GM23338 (cell line): ENCODE results near the gene GTF3C1. TPM values are rescaled to one million over a fixed set of nuclear protein-coding genes. Genes with fewer than 3 reads are reported as not detected.

ENCODE experiments used
- ATAC-seq: fragments of 200-7000 bp; cut with Tn5 transposase; 3 replicates; pipeline ENCODE4 v1.9.1; 2020
- DNase-seq: peaks from one replicate; pipeline ENCODE4 v3.0.0-alpha.2; 2015; ENCODE audit warnings: low spot score
- H2AFZ ChIP-seq: fragments of 200-600 bp; sonication (generic); 2 replicates; pipeline ENCODE4 v1.8.0; 2016; ENCODE audit warnings: antibody characterized with exemption, mild to moderate bottlenecking, moderate library complexity
- H3F3A ChIP-seq: fragments of 200-600 bp; sonication (generic); replicated peaks from 2 replicates; pipeline ENCODE4 v1.8.0; 2017; ENCODE audit warnings: antibody characterized with exemption, mixed run types, low read depth
- H3K27ac ChIP-seq: fragments of 200-600 bp; sonication (generic); 2 replicates; pipeline ENCODE4 v1.6.1; 2016; ENCODE audit warnings: low read depth
- H3K27me3 ChIP-seq: fragments of 200-600 bp; sonication (generic); 2 replicates; pipeline ENCODE4 v1.8.0; 2016; ENCODE audit warnings: mild to moderate bottlenecking, mixed run types, moderate library complexity; ENCODE audit not compliant: insufficient read depth
- H3K36me3 ChIP-seq: fragments of 200-600 bp; sonication (generic); 2 replicates; pipeline ENCODE4 v1.8.0; 2016; ENCODE audit warnings: mild to moderate bottlenecking; ENCODE audit not compliant: insufficient read depth
- H3K4me1 ChIP-seq: fragments of 200-600 bp; sonication (generic); 2 replicates; pipeline ENCODE4 v1.8.0; 2016; ENCODE audit warnings: mild to moderate bottlenecking, moderate library complexity; ENCODE audit not compliant: insufficient read depth
- H3K4me2 ChIP-seq: fragments of 200-600 bp; sonication (generic); 2 replicates; pipeline ENCODE4 v1.7.1; 2017; ENCODE audit warnings: mixed run types
- H3K4me3 ChIP-seq: fragments of 200-600 bp; sonication (generic); 2 replicates; pipeline ENCODE4 v1.6.1; 2016; ENCODE audit warnings: mixed run types
- H3K79me2 ChIP-seq: fragments of 200-600 bp; sonication (generic); replicated peaks from 2 replicates; pipeline ENCODE4 v1.8.0; 2017; ENCODE audit warnings: mild to moderate bottlenecking; ENCODE audit not compliant: insufficient read depth
- H3K9me2 ChIP-seq: fragments of 200-600 bp; sonication (generic); 2 replicates; pipeline ENCODE4 v1.8.0; 2017; ENCODE audit not compliant: insufficient read depth
- H4K20me1 ChIP-seq: fragments of 200-600 bp; sonication (generic); replicated peaks from 2 replicates; pipeline ENCODE4 v1.8.0; 2017; ENCODE audit warnings: mild to moderate bottlenecking; ENCODE audit not compliant: insufficient read depth
- H3K27ac Mint-ChIP-seq: 2 replicates; pipeline ENCODE4 v1.8.0; 2020; ENCODE audit warnings: inconsistent platforms, mild to moderate bottlenecking, moderate library complexity, mixed read lengths
- H3K27me3 Mint-ChIP-seq: 3 replicates; pipeline ENCODE4 v1.8.0; 2022; ENCODE audit warnings: low read depth, mild to moderate bottlenecking, moderate library complexity, mixed read lengths, inconsistent platforms; ENCODE audit not compliant: insufficient read depth, poor library complexity
- H3K36me3 Mint-ChIP-seq: 3 replicates; pipeline ENCODE4 v1.8.0; 2021; ENCODE audit warnings: low read depth, mild to moderate bottlenecking, inconsistent platforms, moderate library complexity, mixed read lengths
- H3K4me1 Mint-ChIP-seq: 3 replicates; pipeline ENCODE4 v1.8.0; 2020; ENCODE audit warnings: mild to moderate bottlenecking, inconsistent platforms, mixed read lengths
- H3K4me3 Mint-ChIP-seq: 3 replicates; pipeline ENCODE4 v1.8.0; 2021; ENCODE audit warnings: moderate library complexity, mild to moderate bottlenecking, inconsistent platforms, mixed read lengths
- H3K9me3 Mint-ChIP-seq: 3 replicates; pipeline ENCODE4 v1.8.0; 2020; ENCODE audit warnings: moderate library complexity, mild to moderate bottlenecking, inconsistent platforms, mixed read lengths
- NANOG ChIP-seq: IDR thresholded peaks from 2 replicates; pipeline ENCODE4 v1.6.1; 2016; ENCODE audit warnings: antibody characterized with exemption, borderline replicate concordance
- POLR2AphosphoS5 ChIP-seq: IDR thresholded peaks from 2 replicates; pipeline ENCODE4 v1.6.1; 2016; ENCODE audit warnings: antibody characterized with exemption, low read depth
- REST ChIP-seq: IDR thresholded peaks from one replicate; pipeline ENCODE4 v1.6.1; 2018; ENCODE audit warnings: antibody characterized with exemption; ENCODE audit not compliant: unreplicated experiment
- STAT1 ChIP-seq: IDR thresholded peaks from one replicate; pipeline ENCODE4 v1.6.1; 2016; ENCODE audit warnings: antibody characterized with exemption; ENCODE audit not compliant: unreplicated experiment
- polyA plus RNA-seq: library from polyadenylated mRNA; unstranded; fragments of >200 nt; fragmentation: Nextera tagmentation; extraction: Ambion mirVana; gene quantifications from 2 replicates; pipeline ENCODE4 v1.2.1, GENCODE V29; 2016
- total RNA-seq: library from RNA; depleted of rRNA; stranded (reverse); fragments of >200 nt; shearing (Covaris generic); gene quantifications from 2 replicates; pipeline ENCODE4 v1.2.3, GENCODE V29; 2014

Gene GTF3C1
- total and polyA plus RNA-seq, 2 experiments from 2014 or later = 78.5 to 138 TPM

DNA sequence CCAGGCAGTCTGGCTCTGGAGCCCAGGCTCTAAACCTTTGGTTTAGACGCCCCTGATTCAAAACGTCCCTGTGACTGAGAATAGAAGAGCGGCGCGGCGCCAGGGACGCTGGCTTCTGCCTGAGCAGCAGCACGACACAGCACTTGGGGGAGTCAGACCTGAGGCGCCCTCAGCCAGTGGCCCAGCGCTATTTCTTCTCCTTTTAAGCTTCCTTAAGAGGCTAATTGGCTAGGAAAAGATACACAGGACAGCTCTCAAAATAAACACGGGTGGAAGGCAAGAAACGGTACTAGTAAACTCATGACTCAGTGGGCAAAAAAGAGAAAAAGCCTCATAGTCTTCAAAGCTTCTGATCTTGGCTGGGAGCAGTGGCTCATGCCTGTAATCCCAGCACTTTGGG, 34.9 kb downstream of the GTF3C1 start:
- H3K27me3 Mint-ChIP-seq = peaks cover 3% of the 10 kb centered on the region

DNA sequence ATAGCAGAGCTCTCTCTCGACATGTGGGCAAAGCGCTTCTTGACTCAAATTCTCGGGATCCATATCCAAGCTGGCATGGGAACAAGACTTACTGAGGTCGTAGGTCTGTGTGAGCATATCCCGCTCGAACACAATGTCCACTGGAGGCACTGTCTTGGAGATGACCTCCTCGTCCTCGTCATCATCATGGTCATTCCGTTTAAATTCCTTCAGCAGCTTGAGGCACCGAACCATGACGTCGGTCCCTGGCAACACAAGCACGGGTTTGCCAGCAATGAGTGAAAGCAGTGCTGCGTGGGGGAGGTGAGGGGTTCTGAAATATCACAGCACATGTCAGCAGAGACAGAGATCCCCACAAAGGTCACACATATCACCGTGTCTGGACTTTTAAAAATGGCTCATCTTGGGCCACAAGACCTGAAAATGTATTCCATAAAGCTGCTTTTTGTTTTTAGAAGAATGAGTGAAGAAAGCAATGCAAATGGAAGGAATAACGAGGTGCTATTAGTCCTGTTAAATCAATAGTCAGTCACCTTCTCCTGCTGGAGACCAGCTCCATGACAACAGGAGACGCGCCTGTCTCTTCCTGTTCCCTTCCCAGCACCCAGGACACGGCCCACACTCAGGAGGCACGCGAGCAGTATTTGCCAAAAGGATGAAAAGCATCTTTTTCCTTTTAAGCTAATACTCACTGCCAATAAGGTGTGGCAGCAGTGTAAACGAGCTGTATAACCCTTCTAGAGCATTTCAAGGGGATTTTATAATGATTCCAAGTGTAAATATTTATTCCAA, 37.9 kb downstream of the GTF3C1 start:
- ATAC-seq (no peak), DNase-seq (no peak)
- peaks cover 3% of the 10 kb centered on the region for H3K27me3 Mint-ChIP-seq
- H3K27ac Mint-ChIP-seq = no peak overlapping the region
- H3K4me1 ChIP-seq = no peaks in the 10 kb centered on the region
- no peak overlapping the region for H3K4me3 ChIP-seq
- H3F3A ChIP-seq = no peaks in the 10 kb centered on the region
- H3K4me2 ChIP-seq = no peak overlapping the region
- H3K36me3 Mint-ChIP-seq = peaks cover 73% of the 10 kb centered on the region
- H3K79me2 ChIP-seq = peaks cover 17% of the 10 kb centered on the region; the same call in 1 of the 2 replicates
- H2AFZ ChIP-seq = no peak overlapping the region
- TF ChIP-seq REST (no peak), NANOG (no peak), STAT1 (no peak), POLR2AphosphoS5 (no peak)
- H4K20me1 ChIP-seq = peaks cover 4% of the 10 kb centered on the region
- no peaks in the 10 kb centered on the region for H3K27me3 ChIP-seq
- H3K27ac ChIP-seq = no peak overlapping the region
- no peaks in the 10 kb centered on the region for H3K4me1 Mint-ChIP-seq
- H3K36me3 ChIP-seq = peaks cover 19% of the 10 kb centered on the region; the same call in 1 of the 2 replicates
- H3K9me3 Mint-ChIP-seq = no peaks in the 10 kb centered on the region
- H3K4me3 Mint-ChIP-seq = no peak overlapping the region
- no peaks in the 10 kb centered on the region for H3K9me2 ChIP-seq

More for the DNA sequence above, 34.9 kb downstream of the GTF3C1 start:
- no peaks in the 10 kb centered on the region for H3K27me3 ChIP-seq
- H3K36me3 ChIP-seq = peaks cover 7% of the 10 kb centered on the region; the same call in 1 of the 2 replicates
- no peak overlapping the region for H2AFZ ChIP-seq
- Mint-ChIP-seq H3K27ac (peak overlapping the region; percentile 60; the same call in 1 of the 2 replicates), H3K9me3 (no peaks in the 10 kb centered on the region), H3K4me1 (no peaks in the 10 kb centered on the region), H3K36me3 (peaks cover 52% of the 10 kb centered on the region), H3K4me3 (no peak overlapping the region)
- ATAC-seq = no peak
- no peaks in the 10 kb centered on the region for H3K4me1 ChIP-seq
- no peak overlapping the region for H3K27ac ChIP-seq
- DNase-seq = no peak
- H3K9me2 ChIP-seq = no peaks in the 10 kb centered on the region
- peaks cover 17% of the 10 kb centered on the region; the same call in 1 of the 2 replicates for H3K79me2 ChIP-seq
- H3K4me3 ChIP-seq = no peak overlapping the region
- H4K20me1 ChIP-seq = peaks cover 4% of the 10 kb centered on the region
- TF ChIP-seq REST = no peak
- H3K4me2 ChIP-seq = no peak overlapping the region
- H3F3A ChIP-seq = no peaks in the 10 kb centered on the region
